ENCODE measurements around the gene CALHM4. TPM values are rescaled to one million over a fixed set of nuclear protein-coding genes. Genes with fewer than 3 reads are reported as not detected.
"Not testable (repeated sequence)": the region's sequence is repeated elsewhere in the genome, so short reads cannot be mapped to it uniquely, and the experiment has no call there.

Gene CALHM4
- total and polyA plus RNA-seq, 2 experiments from 2014 or later, result not detected

- no peak overlapping the region for H3K27ac ChIP-seq
- H3K4me3 ChIP-seq, result no peak overlapping the region
- DNase-seq (ENCODE audit: low read depth in 1 of 2, low spot score in 1 of 2), result no peak
- H3K36me3 ChIP-seq, result peaks cover 38% of the 10 kb centered on the region
- no peak for TF ChIP-seq CTCF (IDR thresholded peaks at IDR 0.05; ENCODE audit: low read depth, low read length)
- H3K4me1 ChIP-seq (ENCODE audit: low read depth), result no peaks in the 10 kb centered on the region
- no peaks in the 10 kb centered on the region for H3K27me3 ChIP-seq
- no peaks in the 10 kb centered on the region for H3K9me3 ChIP-seq (ENCODE audit: low read depth)
These were observed 41.7 kb downstream of the CALHM4 start for GRCh38 chr6:116595247-116595646.

DNA sequence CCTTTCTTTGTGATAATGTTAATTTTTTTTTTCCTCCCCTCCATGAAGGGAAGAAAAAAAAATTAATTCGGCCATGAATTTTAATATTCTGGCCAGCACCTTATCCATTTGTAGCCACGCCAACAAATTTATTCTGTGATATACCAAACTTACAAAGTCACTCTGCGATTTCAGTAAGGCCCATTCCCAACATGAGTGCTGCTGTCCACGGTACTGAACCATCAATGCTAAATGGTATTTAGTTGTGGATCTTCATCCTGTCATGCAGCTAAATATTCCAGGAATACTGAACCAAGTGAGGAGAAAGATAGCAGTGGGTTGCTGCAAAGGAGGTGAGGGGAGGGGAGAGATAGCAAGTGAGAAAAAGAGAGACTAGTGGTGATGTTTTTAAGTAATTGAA, 43.3 kb downstream of the CALHM4 start:
- H3K9me3 ChIP-seq (ENCODE audit: low read depth), result no peaks in the 10 kb centered on the region
- peak; percentile 52 to 70 for DNase-seq (ENCODE audit: low read depth in 1 of 2, low spot score in 1 of 2)
- no peak overlapping the region for H3K4me3 ChIP-seq
- no peaks in the 10 kb centered on the region for H3K4me1 ChIP-seq (ENCODE audit: low read depth)
- no peak for TF ChIP-seq CTCF (IDR thresholded peaks at IDR 0.05; ENCODE audit: low read depth, low read length)
- no peak overlapping the region for H3K27ac ChIP-seq
- H3K27me3 ChIP-seq, result no peaks in the 10 kb centered on the region
- H3K36me3 ChIP-seq, result peaks cover 22% of the 10 kb centered on the region

GRCh38 chr6:116603916-116604315, 50.4 kb downstream of the CALHM4 start:
- H3K9me3 ChIP-seq (ENCODE audit: low read depth); H3K4me3 ChIP-seq; DNase-seq (ENCODE audit: low read depth in 1 of 2, low spot score in 1 of 2); H3K27ac ChIP-seq; H3K27me3 ChIP-seq; H3K36me3 ChIP-seq; H3K4me1 ChIP-seq (ENCODE audit: low read depth): not testable (repeated sequence)

DNA sequence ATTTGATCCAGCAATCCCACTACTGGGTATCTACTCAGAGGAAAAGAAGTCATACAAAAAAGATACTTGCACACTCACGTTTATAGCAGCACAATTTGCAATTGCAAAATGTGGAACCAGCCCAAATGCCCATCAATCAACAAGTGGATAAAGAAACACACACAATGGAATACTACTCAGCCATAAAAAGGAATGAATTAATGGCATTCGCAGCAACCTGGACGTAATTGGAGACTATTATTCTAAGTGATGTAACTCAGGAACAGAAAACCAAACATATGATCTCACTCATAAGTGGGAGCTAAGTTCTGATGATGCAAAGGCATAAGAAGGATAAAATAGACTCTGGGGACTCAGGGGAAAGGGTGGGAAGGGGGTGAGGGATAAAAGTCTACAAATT, 51.3 kb downstream of the CALHM4 start:
- H3K27me3 ChIP-seq; H3K36me3 ChIP-seq; DNase-seq (ENCODE audit: low read depth in 1 of 2, low spot score in 1 of 2); H3K4me1 ChIP-seq (ENCODE audit: low read depth); H3K9me3 ChIP-seq (ENCODE audit: low read depth); H3K4me3 ChIP-seq; H3K27ac ChIP-seq: not testable (repeated sequence)

GRCh38 chr6:116605935-116606334, 52.4 kb downstream of the CALHM4 start:
- DNase-seq (ENCODE audit: low read depth in 1 of 2, low spot score in 1 of 2), result no peak
- TF ChIP-seq CTCF (IDR thresholded peaks at IDR 0.05; ENCODE audit: low read depth, low read length), result no peak

More at GRCh38 chr6:116605935-116606334, 52.4 kb downstream of the CALHM4 start:
- Histone ChIP-seq H3K4me1 (ENCODE audit: low read depth) (no peaks in the 10 kb centered on the region), H3K9me3 (ENCODE audit: low read depth) (no peaks in the 10 kb centered on the region), H3K27ac (no peak overlapping the region), H3K27me3 (no peaks in the 10 kb centered on the region), H3K36me3 (no peaks in the 10 kb centered on the region), H3K4me3 (no peak overlapping the region)

Other genes with a start within 250 kb of the CALHM4 start
- gene DSE, start 182.8 kb upstream of the CALHM4 start, total RNA-seq, result 23.5 and 28.1 TPM in 2 replicates
- 12.7 and 14.3 TPM in 2 replicates for gene DSE, start 182.8 kb upstream of the CALHM4 start, polyA plus RNA-seq
- gene CALHM6, start 92.4 kb upstream of the CALHM4 start, total RNA-seq, result 3.0 TPM in 1 of 2 replicates, not detected in the other
- gene CALHM6, start 92.4 kb upstream of the CALHM4 start, polyA plus RNA-seq, result 1.9 and 4.9 TPM in 2 replicates
- gene CALHM5, start 42.1 kb upstream of the CALHM4 start, total RNA-seq, result 0.11 TPM in 1 of 2 replicates, not detected in the other
- gene CALHM5, start 42.1 kb upstream of the CALHM4 start, polyA plus RNA-seq, result not detected in 2 replicates
- not detected in 2 replicates for gene TRAPPC3L, start 8.1 kb upstream of the CALHM4 start, total RNA-seq
- not detected in 2 replicates for gene TRAPPC3L, start 8.1 kb upstream of the CALHM4 start, polyA plus RNA-seq
- gene RWDD1, start 17.8 kb downstream of the CALHM4 start, total RNA-seq, result 34.1 and 37.2 TPM in 2 replicates
- 70.0 and 70.7 TPM in 2 replicates for gene RWDD1, start 17.8 kb downstream of the CALHM4 start, polyA plus RNA-seq
- 0.21 and 0.56 TPM in 2 replicates for gene RSPH4A, start 62.7 kb downstream of the CALHM4 start, total RNA-seq
- gene RSPH4A, start 62.7 kb downstream of the CALHM4 start, polyA plus RNA-seq, result 0.26 and 0.81 TPM in 2 replicates
- 4.1 and 5.1 TPM in 2 replicates for gene ZUP1, start 115.0 kb downstream of the CALHM4 start, total RNA-seq
- gene ZUP1, start 115.0 kb downstream of the CALHM4 start, polyA plus RNA-seq, result 7.0 and 9.4 TPM in 2 replicates
- gene KPNA5, start 127.5 kb downstream of the CALHM4 start, total RNA-seq, result 13.4 and 15.4 TPM in 2 replicates
- 9.0 and 11.9 TPM in 2 replicates for gene KPNA5, start 127.5 kb downstream of the CALHM4 start, polyA plus RNA-seq
- gene FAM162B, start 212.0 kb downstream of the CALHM4 start, total RNA-seq, result 0.39 TPM in 1 of 2 replicates, not detected in the other
- 0.56 and 0.61 TPM in 2 replicates for gene FAM162B, start 212.0 kb downstream of the CALHM4 start, polyA plus RNA-seq